GM18870 (cell line): ENCODE results near the gene TJP3.
A peak's percentile ranks its signal among the peaks of the same experiment; 100 is the strongest.
"Not testable (repeated sequence)": the region's sequence is repeated elsewhere in the genome, so short reads cannot be mapped to it uniquely, and the experiment has no call there.

Experiments used
- ATAC-seq: cut with Tn5 transposase; IDR thresholded peaks from one replicate; pipeline ENCODE4 v1.9.1; 2021; ENCODE audit warnings: moderate library complexity; ENCODE audit not compliant: unreplicated experiment

TJP3 gene

GRCh38 chr19:3740431-3740830, 32.2 kb downstream of the TJP3 start:
- no peak for ATAC-seq

- ATAC-seq, result no peak
These were observed 35.3 kb downstream of the TJP3 start for GRCh38 chr19:3743486-3743885.

- ATAC-seq, result no peak
These were observed 37.3 kb downstream of the TJP3 start for GRCh38 chr19:3745363-3746045.

- ATAC-seq, result no peak
These were observed 38.3 kb downstream of the TJP3 start for GRCh38 chr19:3746371-3747056.

- no peak for ATAC-seq
These were observed 40.8 kb downstream of the TJP3 start for GRCh38 chr19:3748965-3749364.

GRCh38 chr19:3750211-3750610, 42.0 kb downstream of the TJP3 start:
- no peak for ATAC-seq

GRCh38 chr19:3751236-3751635, 43.1 kb downstream of the TJP3 start:
- no peak for ATAC-seq

GRCh38 chr19:3752492-3752891, 44.3 kb downstream of the TJP3 start:
- no peak for ATAC-seq

GRCh38 chr19:3753631-3754410, 45.6 kb downstream of the TJP3 start:
- ATAC-seq, result no peak

- ATAC-seq, result not testable (repeated sequence)
These were observed 49.5 kb downstream of the TJP3 start for GRCh38 chr19:3757705-3758104.

- not testable (repeated sequence) for ATAC-seq
These were observed 50.1 kb downstream of the TJP3 start for GRCh38 chr19:3758297-3758696.

- ATAC-seq, result no peak
These were observed 51.5 kb downstream of the TJP3 start for GRCh38 chr19:3759482-3760254.

GRCh38 chr19:3760871-3761361, 52.7 kb downstream of the TJP3 start:
- ATAC-seq, result no peak

GRCh38 chr19:3761382-3762129, 53.4 kb downstream of the TJP3 start, which contains the start of gene APBA3:
Gene APBA3 (minus strand): TSS chr19:3761692. CDS start chr19:3760264, 1,428 bp downstream.
- no peak for ATAC-seq

- peak; percentile 6 for ATAC-seq
These were observed 53.9 kb downstream of the TJP3 start for GRCh38 chr19:3762130-3762473.

- ATAC-seq, result peak; percentile 68
These were observed 54.6 kb downstream of the TJP3 start, which contains the start of gene MRPL54 for GRCh38 chr19:3762501-3763459. Gene MRPL54 (plus strand): TSS chr19:3762682. CDS start chr19:3762701, 19 bp downstream.

- no peak for ATAC-seq
These were observed 56.9 kb downstream of the TJP3 start for GRCh38 chr19:3765121-3765520.

- ATAC-seq, result not testable (repeated sequence)
These were observed 57.6 kb downstream of the TJP3 start for GRCh38 chr19:3765757-3766156.

- ATAC-seq, result no peak
These were observed 58.3 kb downstream of the TJP3 start for GRCh38 chr19:3766520-3766919.
